ENCODE measurements around the gene ZC2HC1C. TPM values are rescaled to one million over a fixed set of nuclear protein-coding genes. Genes with fewer than 3 reads are reported as not detected.

Gene ZC2HC1C
- total and polyA plus RNA-seq, 9 of the 15 experiments (the other 6 are each of a cell fraction or from before 2014, with no cell fraction given), result 6.3 to 9.2 (median 7.7) TPM

- TF ChIP-seq CGGBP1 (CRISPR knock-in tag; IDR thresholded peaks at IDR 0.05) (no peak), NFYB (IDR thresholded peaks at IDR 0.05; ENCODE audit: extremely low read depth, insufficient read length) (no peak), POLR3G (IDR thresholded peaks at IDR 0.05; ENCODE audit: extremely low read depth, insufficient read length, insufficient replicate concordance) (no peak), ZBTB8A (IDR thresholded peaks at IDR 0.05; ENCODE audit: partially characterized antibody) (no peak), MEIS2 (IDR thresholded peaks at IDR 0.05; ENCODE audit: partially characterized antibody) (peak; percentile 10), ESRRB (CRISPR knock-in tag; IDR thresholded peaks at IDR 0.05; ENCODE audit: borderline replicate concordance) (no peak), ZNF699 (CRISPR knock-in tag; IDR thresholded peaks at IDR 0.05; ENCODE audit: insufficient replicate concordance) (no peak), KDM4B (IDR thresholded peaks at IDR 0.05; ENCODE audit: borderline replicate concordance in 2 of 2, low read depth in 1 of 2) (no peak), POLR2B (IDR thresholded peaks at IDR 0.05; ENCODE audit: low read depth, partially characterized antibody) (peak; percentile 50), FOXO4 (CRISPR knock-in tag; IDR thresholded peaks at IDR 0.05) (no peak), SMAD4 (CRISPR knock-in tag; conservative IDR thresholded peaks at IDR 0.05) (no peak), ZKSCAN3 (CRISPR knock-in tag; IDR thresholded peaks at IDR 0.05) (no peak), POLR2AphosphoS2 (IDR thresholded peaks at IDR 0.05; ENCODE audit: low read length) (no peak), HDAC2 (IDR thresholded peaks at IDR 0.05) (no peak), RNF219 (CRISPR knock-in tag; IDR thresholded peaks at IDR 0.05) (no peak), TBP (optimal IDR thresholded peaks at IDR 0.05; ENCODE audit: low read depth, low read length) (no peak)
- TF ChIP-seq, protein P1, sequence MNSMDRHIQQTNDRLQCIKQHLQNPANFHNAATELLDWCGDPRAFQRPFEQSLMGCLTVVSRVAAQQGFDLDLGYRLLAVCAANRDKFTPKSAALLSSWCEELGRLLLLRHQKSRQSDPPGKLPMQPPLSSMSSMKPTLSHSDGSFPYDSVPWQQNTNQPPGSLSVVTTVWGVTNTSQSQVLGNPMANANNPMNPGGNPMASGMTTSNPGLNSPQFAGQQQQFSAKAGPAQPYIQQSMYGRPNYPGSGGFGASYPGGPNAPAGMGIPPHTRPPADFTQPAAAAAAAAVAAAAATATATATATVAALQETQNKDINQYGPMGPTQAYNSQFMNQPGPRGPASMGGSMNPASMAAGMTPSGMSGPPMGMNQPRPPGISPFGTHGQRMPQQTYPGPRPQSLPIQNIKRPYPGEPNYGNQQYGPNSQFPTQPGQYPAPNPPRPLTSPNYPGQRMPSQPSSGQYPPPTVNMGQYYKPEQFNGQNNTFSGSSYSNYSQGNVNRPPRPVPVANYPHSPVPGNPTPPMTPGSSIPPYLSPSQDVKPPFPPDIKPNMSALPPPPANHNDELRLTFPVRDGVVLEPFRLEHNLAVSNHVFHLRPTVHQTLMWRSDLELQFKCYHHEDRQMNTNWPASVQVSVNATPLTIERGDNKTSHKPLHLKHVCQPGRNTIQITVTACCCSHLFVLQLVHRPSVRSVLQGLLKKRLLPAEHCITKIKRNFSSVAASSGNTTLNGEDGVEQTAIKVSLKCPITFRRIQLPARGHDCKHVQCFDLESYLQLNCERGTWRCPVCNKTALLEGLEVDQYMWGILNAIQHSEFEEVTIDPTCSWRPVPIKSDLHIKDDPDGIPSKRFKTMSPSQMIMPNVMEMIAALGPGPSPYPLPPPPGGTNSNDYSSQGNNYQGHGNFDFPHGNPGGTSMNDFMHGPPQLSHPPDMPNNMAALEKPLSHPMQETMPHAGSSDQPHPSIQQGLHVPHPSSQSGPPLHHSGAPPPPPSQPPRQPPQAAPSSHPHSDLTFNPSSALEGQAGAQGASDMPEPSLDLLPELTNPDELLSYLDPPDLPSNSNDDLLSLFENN (IDR thresholded peaks at IDR 0.05; ENCODE audit: low read depth in 2 of 2, low read length in 2 of 2), result no peak
- TF ChIP-seq, protein P2, sequence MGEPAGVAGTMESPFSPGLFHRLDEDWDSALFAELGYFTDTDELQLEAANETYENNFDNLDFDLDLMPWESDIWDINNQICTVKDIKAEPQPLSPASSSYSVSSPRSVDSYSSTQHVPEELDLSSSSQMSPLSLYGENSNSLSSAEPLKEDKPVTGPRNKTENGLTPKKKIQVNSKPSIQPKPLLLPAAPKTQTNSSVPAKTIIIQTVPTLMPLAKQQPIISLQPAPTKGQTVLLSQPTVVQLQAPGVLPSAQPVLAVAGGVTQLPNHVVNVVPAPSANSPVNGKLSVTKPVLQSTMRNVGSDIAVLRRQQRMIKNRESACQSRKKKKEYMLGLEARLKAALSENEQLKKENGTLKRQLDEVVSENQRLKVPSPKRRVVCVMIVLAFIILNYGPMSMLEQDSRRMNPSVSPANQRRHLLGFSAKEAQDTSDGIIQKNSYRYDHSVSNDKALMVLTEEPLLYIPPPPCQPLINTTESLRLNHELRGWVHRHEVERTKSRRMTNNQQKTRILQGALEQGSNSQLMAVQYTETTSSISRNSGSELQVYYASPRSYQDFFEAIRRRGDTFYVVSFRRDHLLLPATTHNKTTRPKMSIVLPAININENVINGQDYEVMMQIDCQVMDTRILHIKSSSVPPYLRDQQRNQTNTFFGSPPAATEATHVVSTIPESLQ (CRISPR knock-in tag; IDR thresholded peaks at IDR 0.05), result no peak
Measured at GRCh38 chr14:75068294-75069120, 934 bp upstream of the ZC2HC1C start (continued).

Measured in K562 (cell line).